ENCODE measurements around the gene MAP3K3. TPM values are rescaled to one million over a fixed set of nuclear protein-coding genes. Genes with fewer than 3 reads are reported as not detected.

MAP3K3 gene
- total RNA-seq, 2 donors from 2014 or later: 21.0 to 33.3 TPM

- Histone ChIP-seq H3K4me3 (no peak overlapping the region), H3K36me3 (replicated peaks in 1 of 2; ENCODE audit: insufficient read depth in 1 of 2, low read depth in 2 of 2) (peaks cover 0 to 4% of the 10 kb centered on the region in 2 donors), H3K27me3 (no peaks in the 10 kb centered on the region), H3K27ac (peak overlapping the region in 1 of 4 donors; percentile 55), H3K9me3 (no peaks in the 10 kb centered on the region), H3K4me1 (peaks cover 50% of the 10 kb centered on the region)
- intact Hi-C loops (cut with DNase I): no loop called here
- ATAC-seq (no peak), DNase-seq (no peak)
- TF ChIP-seq POLR2A (IDR thresholded peaks at IDR 0.05) (no peak), CTCF (IDR thresholded peaks at IDR 0.05) (no peak)
These were observed 11.5 kb downstream of the MAP3K3 start for GRCh38 chr17:63633742-63634141.

- Histone ChIP-seq H3K36me3 (replicated peaks in 1 of 2; ENCODE audit: insufficient read depth in 1 of 2, low read depth in 2 of 2) (peaks cover 0 to 4% of the 10 kb centered on the region in 2 donors), H3K27me3 (no peaks in the 10 kb centered on the region), H3K27ac (peak overlapping the region in 3 of 4 donors; percentile 15 to 55 (median 22)), H3K4me1 (peaks cover 46% of the 10 kb centered on the region), H3K9me3 (no peaks in the 10 kb centered on the region), H3K4me3 (no peak overlapping the region)
- DNase-seq: peak in 1 of 4 donors; percentile 21
- intact Hi-C loops (cut with DNase I): no loop called here
- ATAC-seq: no peak
- WGBS, 2 donors: 71 to 77% methylated on average over 4 of the region's 4 CpGs
- TF ChIP-seq POLR2A (IDR thresholded peaks at IDR 0.05): no peak
- no peak for TF ChIP-seq CTCF (IDR thresholded peaks at IDR 0.05)
These were observed 11.9 kb downstream of the MAP3K3 start for GRCh38 chr17:63634163-63634562.

GRCh38 chr17:63634816-63635215 is 12.6 kb downstream of the MAP3K3 start:
- Histone ChIP-seq H3K27me3 (no peaks in the 10 kb centered on the region), H3K4me3 (no peak overlapping the region), H3K9me3 (no peaks in the 10 kb centered on the region), H3K4me1 (peaks cover 39% of the 10 kb centered on the region), H3K36me3 (replicated peaks in 1 of 2; ENCODE audit: insufficient read depth in 1 of 2, low read depth in 2 of 2) (peaks cover 0 to 4% of the 10 kb centered on the region in 2 donors), H3K27ac (peak overlapping the region in 3 of 4 donors; percentile 13 to 55 (median 39))
- 80 to 83% methylated on average over 1 of the region's 1 CpG for WGBS, 2 donors
- intact Hi-C loops (cut with DNase I): no loop called here
- TF ChIP-seq CTCF (IDR thresholded peaks at IDR 0.05) (no peak), POLR2A (IDR thresholded peaks at IDR 0.05) (no peak)
- ATAC-seq (no peak), DNase-seq (no peak)

- Histone ChIP-seq H3K9me3 (no peaks in the 10 kb centered on the region), H3K27me3 (no peaks in the 10 kb centered on the region), H3K4me3 (no peak overlapping the region), H3K27ac (peak overlapping the region in 3 of 4 donors; percentile 13 to 55 (median 39)), H3K36me3 (replicated peaks in 1 of 2; ENCODE audit: insufficient read depth in 1 of 2, low read depth in 2 of 2) (peaks cover 0 to 4% of the 10 kb centered on the region in 2 donors), H3K4me1 (peaks cover 38% of the 10 kb centered on the region)
- TF ChIP-seq CTCF (IDR thresholded peaks at IDR 0.05) (no peak), POLR2A (IDR thresholded peaks at IDR 0.05) (no peak)
- no peak for ATAC-seq
- intact Hi-C loops (cut with DNase I): no loop called here
- DNase-seq: no peak
- WGBS, 2 donors: 41 to 47% methylated on average over 2 of the region's 2 CpGs
These were observed 13.1 kb downstream of the MAP3K3 start for GRCh38 chr17:63635290-63635689.

- H3K36me3 ChIP-seq (replicated peaks in 1 of 2; ENCODE audit: insufficient read depth in 1 of 2, low read depth in 2 of 2): peaks cover 0 to 4% of the 10 kb centered on the region in 2 donors
- WGBS, 2 donors: 66 to 68% methylated on average over 2 of the region's 2 CpGs
- H3K9me3 ChIP-seq: no peaks in the 10 kb centered on the region
- no peak overlapping the region for H3K4me3 ChIP-seq
- TF ChIP-seq POLR2A (IDR thresholded peaks at IDR 0.05): no peak
- no peak for TF ChIP-seq CTCF (IDR thresholded peaks at IDR 0.05)
- ATAC-seq (no peak), DNase-seq (peak in 2 of 4 donors; percentile 28 to 52)
- peaks cover 38% of the 10 kb centered on the region for H3K4me1 ChIP-seq
- intact Hi-C loops (cut with DNase I): no loop called here
- H3K27ac ChIP-seq: peak overlapping the region in 2 of 4 donors; percentile 39 to 55
- no peaks in the 10 kb centered on the region for H3K27me3 ChIP-seq
These were observed 13.6 kb downstream of the MAP3K3 start for GRCh38 chr17:63635787-63636186.

Data from body of pancreas (tissue), 4 donors.